Trophoblast cell (in vitro differentiated cells and primary cell): ENCODE data around the gene TBRG1.
"Not testable (repeated sequence)": the region's sequence is repeated elsewhere in the genome, so short reads cannot be mapped to it uniquely, and the experiment has no call there.

Experiments used
- DNase-seq, 2 donors: peaks; one replicate each; pipeline ENCODE4 v3.0.0-alpha.2; 2016
- H2AFZ ChIP-seq: 2 replicates; pipeline ENCODE4 v1.6.1; 2013; ENCODE audit warnings: low read length, moderate library complexity, mild to moderate bottlenecking; ENCODE audit not compliant: insufficient read depth, poor library complexity
- H2AK5ac ChIP-seq: 2 replicates; pipeline ENCODE4 v1.6.1; 2013; ENCODE audit warnings: mild to moderate bottlenecking, low read length
- H2BK120ac ChIP-seq: 2 replicates; pipeline ENCODE4 v1.6.1; 2013; ENCODE audit warnings: low read length, mild to moderate bottlenecking, moderate library complexity; ENCODE audit not compliant: insufficient read depth, poor library complexity
- H2BK12ac ChIP-seq: 2 replicates; pipeline ENCODE4 v1.6.1; 2013; ENCODE audit warnings: mild to moderate bottlenecking, low read length, moderate library complexity
- H2BK5ac ChIP-seq: 2 replicates; pipeline ENCODE4 v1.6.1; 2013; ENCODE audit warnings: low read length, low read depth, moderate library complexity, mild to moderate bottlenecking; ENCODE audit not compliant: poor library complexity
- H3K14ac ChIP-seq: 2 replicates; pipeline ENCODE4 v1.6.1; 2013; ENCODE audit warnings: mild to moderate bottlenecking, low read length
- H3K18ac ChIP-seq: 2 replicates; pipeline ENCODE4 v1.6.1; 2013; ENCODE audit warnings: mild to moderate bottlenecking, low read length
- H3K23ac ChIP-seq: 2 replicates; pipeline ENCODE4 v1.6.1; 2013; ENCODE audit warnings: low read length
- H3K27ac ChIP-seq: 2 replicates; pipeline ENCODE4 v1.5.1; 2013; ENCODE audit warnings: low read depth, mild to moderate bottlenecking, inconsistent platforms, low read length, moderate library complexity
- H3K27me3 ChIP-seq: 2 replicates; pipeline ENCODE4 v1.6.1; 2013; ENCODE audit warnings: inconsistent platforms, mild to moderate bottlenecking, low read length, moderate library complexity; ENCODE audit not compliant: insufficient read depth
- H3K36me3 ChIP-seq, 2 experiments: 1 replicate in 1 of 2; 2 replicates in 1 of 2; pipeline ENCODE4 v1.6.1; 2013; ENCODE audit warnings: low read length in 2 of 2, mild to moderate bottlenecking in 2 of 2, moderate library complexity in 1 of 2; ENCODE audit not compliant: insufficient read depth in 2 of 2, control insufficient read depth in 1 of 2
- H3K4ac ChIP-seq: 2 replicates; pipeline ENCODE4 v1.6.1; 2013; ENCODE audit warnings: low read depth, mild to moderate bottlenecking, low read length, moderate library complexity
- H3K4me1 ChIP-seq, 2 experiments: 1 replicate in 1 of 2; 2 replicates in 1 of 2; pipeline ENCODE4 v1.6.1; 2013; ENCODE audit warnings: low read length in 2 of 2, mild to moderate bottlenecking in 2 of 2, moderate library complexity in 1 of 2; ENCODE audit not compliant: insufficient read depth in 2 of 2, control insufficient read depth in 1 of 2
- H3K4me2 ChIP-seq: 2 replicates; pipeline ENCODE4 v1.6.1; 2013; ENCODE audit warnings: inconsistent platforms, mild to moderate bottlenecking, low read length, moderate library complexity
- H3K4me3 ChIP-seq: 2 replicates; pipeline ENCODE4 v1.5.1; 2013; ENCODE audit warnings: mild to moderate bottlenecking, low read depth, low read length, inconsistent platforms
- H3K79me1 ChIP-seq: one replicate; pipeline ENCODE4 v1.6.1; 2013; ENCODE audit warnings: low read length
- H3K79me2 ChIP-seq: 2 replicates; pipeline ENCODE4 v1.6.1; 2013; ENCODE audit warnings: low read length, mild to moderate bottlenecking; ENCODE audit not compliant: control insufficient read depth, insufficient read depth, poor library complexity
- H3K9ac ChIP-seq: 2 replicates; pipeline ENCODE4 v1.6.1; 2013; ENCODE audit warnings: mild to moderate bottlenecking, low read length
- H3K9me3 ChIP-seq: 2 replicates; pipeline ENCODE4 v1.6.1; 2013; ENCODE audit warnings: low read depth, mild to moderate bottlenecking, control low read depth, inconsistent platforms, low read length; ENCODE audit not compliant: insufficient read depth
- H4K12ac ChIP-seq: 2 replicates; pipeline ENCODE4 v1.6.1; 2013; ENCODE audit warnings: low read depth, mild to moderate bottlenecking, low read length, moderate library complexity
- H4K8ac ChIP-seq: 2 replicates; pipeline ENCODE4 v1.6.1; 2013; ENCODE audit warnings: low read depth, mild to moderate bottlenecking, low read length, moderate library complexity
- H4K91ac ChIP-seq: one replicate; pipeline ENCODE4 v1.6.1; 2013; ENCODE audit warnings: low read depth, mild to moderate bottlenecking, low read length, moderate library complexity
- WGBS: extraction: QIAGEN DNeasy Blood & Tissue Kit; methylation state at CpG from one replicate; pipeline ENCODE4 v1.1.7; 2013; ENCODE audit warnings: missing lambda C conversion rate; ENCODE audit not compliant: insufficient read length, insufficient coverage; ENCODE audit errors: extremely low coverage; 5-methylcytosine and 5-hydroxymethylcytosine counted together

Gene TBRG1

DNA sequence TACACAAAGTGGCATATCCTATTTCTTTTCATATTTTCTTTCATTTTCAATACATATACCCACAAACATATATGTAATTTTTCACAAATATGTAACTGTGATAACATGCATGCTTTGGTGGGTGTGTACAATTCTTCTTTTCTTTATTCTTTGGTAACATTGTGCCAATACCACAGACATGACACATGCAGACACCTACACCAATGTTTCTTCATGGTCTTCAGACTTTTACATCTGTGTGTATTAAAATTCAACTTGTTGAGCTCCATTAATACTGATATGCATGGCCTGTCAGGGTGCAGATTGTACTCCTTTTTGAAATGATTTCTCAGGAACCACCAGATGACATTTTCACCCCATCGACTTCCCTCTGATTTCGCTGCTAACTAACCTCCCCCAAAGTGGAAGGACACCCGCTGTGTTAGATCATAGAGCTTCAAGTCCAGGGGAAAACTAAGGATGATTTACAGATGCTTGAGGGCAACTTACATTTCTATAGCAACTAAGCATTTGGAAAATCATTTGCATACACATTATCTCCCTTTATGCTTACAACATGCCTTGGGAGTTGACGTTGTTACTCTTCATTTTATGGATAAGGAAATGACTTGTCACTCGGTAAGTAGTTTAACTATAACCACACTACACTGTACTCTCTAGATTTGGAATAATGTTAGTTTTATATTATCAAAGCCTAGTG, 21.9 kb upstream of the TBRG1 start:
- Histone ChIP-seq H3K18ac (no peak overlapping the region), H3K9ac (no peak overlapping the region)

GRCh38 chr11:124602193-124602592, 20.5 kb upstream of the TBRG1 start:
- Histone ChIP-seq H2BK5ac (no peak overlapping the region), H4K8ac (no peak overlapping the region), H4K91ac (no peak overlapping the region), H3K27ac (no peak overlapping the region), H4K12ac (no peak overlapping the region), H3K79me1 (no peaks in the 10 kb centered on the region), H3K18ac (no peak overlapping the region), H3K23ac (no peak overlapping the region), H3K27me3 (no peaks in the 10 kb centered on the region), H3K4ac (no peak overlapping the region), H3K4me2 (no peak overlapping the region), H3K36me3 (no peaks in the 10 kb centered on the region), H2BK120ac (no peak overlapping the region), H2BK12ac (no peak overlapping the region), H3K9ac (no peak overlapping the region), H2AFZ (no peak overlapping the region), H3K79me2 (no peaks in the 10 kb centered on the region), H2AK5ac (no peak overlapping the region), H3K14ac (no peak overlapping the region), H3K4me1 (no peaks in the 10 kb centered on the region), H3K9me3 (no peaks in the 10 kb centered on the region), H3K4me3 (no peak overlapping the region)
- DNase-seq, result no peak
- WGBS, result no CpG with 5 or more reads among the region's 3 CpGs

More for the DNA sequence above, 21.9 kb upstream of the TBRG1 start:
- Histone ChIP-seq H4K12ac (no peak overlapping the region), H3K36me3 (no peaks in the 10 kb centered on the region), H3K4me1 (no peaks in the 10 kb centered on the region), H4K8ac (no peak overlapping the region), H3K79me1 (no peaks in the 10 kb centered on the region), H3K4me2 (no peak overlapping the region), H2BK12ac (no peak overlapping the region), H3K27ac (no peak overlapping the region), H3K79me2 (no peaks in the 10 kb centered on the region), H3K27me3 (no peaks in the 10 kb centered on the region), H2BK120ac (no peak overlapping the region), H2AFZ (no peak overlapping the region), H3K14ac (no peak overlapping the region), H3K9me3 (no peaks in the 10 kb centered on the region), H2BK5ac (no peak overlapping the region), H4K91ac (no peak overlapping the region), H3K23ac (no peak overlapping the region), H3K4ac (no peak overlapping the region), H2AK5ac (no peak overlapping the region), H3K4me3 (no peak overlapping the region)
- WGBS, result no CpG with 5 or more reads among the region's 5 CpGs
- no peak for DNase-seq

GRCh38 chr11:124602723-124603122, 19.9 kb upstream of the TBRG1 start:
- not testable (repeated sequence) for H3K14ac ChIP-seq, H3K23ac ChIP-seq, H3K4me2 ChIP-seq, DNase-seq, H3K9me3 ChIP-seq, H3K4me3 ChIP-seq, H3K27ac ChIP-seq, H2BK12ac ChIP-seq, H3K4me1 ChIP-seq, H2BK120ac ChIP-seq, H4K8ac ChIP-seq, H2AK5ac ChIP-seq, H3K4ac ChIP-seq, H4K12ac ChIP-seq, H2AFZ ChIP-seq, H3K18ac ChIP-seq, H4K91ac ChIP-seq, H2BK5ac ChIP-seq, H3K9ac ChIP-seq, H3K36me3 ChIP-seq, H3K79me2 ChIP-seq, H3K27me3 ChIP-seq, H3K79me1 ChIP-seq
- WGBS, result no CpG with 5 or more reads among the region's 3 CpGs

- Histone ChIP-seq H2BK12ac (no peak overlapping the region), H4K12ac (no peak overlapping the region), H3K27me3 (no peaks in the 10 kb centered on the region), H3K79me2 (no peaks in the 10 kb centered on the region), H4K91ac (no peak overlapping the region), H2AK5ac (no peak overlapping the region), H3K36me3 (no peaks in the 10 kb centered on the region), H3K9ac (no peak overlapping the region), H3K14ac (no peak overlapping the region), H3K27ac (no peak overlapping the region), H3K18ac (no peak overlapping the region), H2BK5ac (no peak overlapping the region), H4K8ac (no peak overlapping the region), H3K79me1 (no peaks in the 10 kb centered on the region), H3K4me3 (no peak overlapping the region), H2AFZ (no peak overlapping the region), H3K4ac (no peak overlapping the region), H2BK120ac (no peak overlapping the region), H3K4me2 (no peak overlapping the region), H3K4me1 (no peaks in the 10 kb centered on the region), H3K9me3 (no peaks in the 10 kb centered on the region), H3K23ac (no peak overlapping the region)
- WGBS, result no CpG with 5 or more reads among the region's 3 CpGs
- peak in 1 of 2 donors; percentile 18 for DNase-seq
Observed at GRCh38 chr11:124605719-124606118, 16.9 kb upstream of the TBRG1 start.
